ENCODE data around the gene CCND1. TPM values are rescaled to one million over a fixed set of nuclear protein-coding genes. Genes with fewer than 3 reads are reported as not detected.

CCND1 gene
- total and polyA plus RNA-seq, 9 of the 15 experiments (the other 6 are each of a cell fraction or from before 2014, with no cell fraction given), result 0.04 to 23.3 (median 3.8) TPM

DNA sequence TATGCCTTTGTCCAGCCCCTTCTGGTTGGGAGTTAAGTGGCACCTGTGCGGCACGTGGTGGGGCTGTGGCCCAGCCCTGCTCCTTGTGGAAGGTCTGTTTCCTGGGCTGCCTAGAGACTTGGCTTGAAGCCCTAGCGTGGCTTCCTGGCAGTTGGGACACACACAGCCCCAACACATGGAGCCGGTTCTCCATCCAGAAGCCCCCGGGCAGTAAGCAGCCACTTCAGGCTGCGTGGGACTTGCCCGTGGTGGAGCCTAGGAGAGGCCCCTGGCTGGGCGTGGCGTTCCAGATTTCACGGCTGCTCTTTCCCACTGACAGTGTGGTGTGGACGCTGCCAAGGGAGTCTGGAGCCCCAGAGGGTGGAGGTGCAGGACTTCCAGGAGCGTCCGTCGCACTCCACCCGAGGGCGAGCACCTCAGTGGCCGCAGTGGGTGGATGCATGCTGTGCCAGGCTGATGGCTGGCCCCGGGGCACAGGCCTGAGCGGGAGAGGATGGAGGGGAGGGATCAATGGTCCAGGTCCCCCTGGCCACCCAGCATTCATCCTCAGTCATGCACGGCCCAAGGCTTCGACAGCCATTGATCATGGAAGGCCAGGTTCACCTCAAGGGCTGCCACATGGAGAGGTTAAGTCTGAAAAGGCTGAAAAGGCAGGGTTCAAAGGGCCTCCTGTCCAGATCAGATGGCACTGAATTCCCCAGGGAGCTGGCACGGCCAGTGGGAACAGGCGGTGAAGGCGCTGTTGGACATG, 9.3 kb downstream of the CCND1 start:
- DNase-seq (ENCODE audit: extremely low read depth in 1 of 4, low spot score in 3 of 4), result no peak
- Histone ChIP-seq H3K36me3 (ENCODE audit: control insufficient read depth, insufficient read depth, low read length) (no peaks in the 10 kb centered on the region), H4K20me1 (replicated peaks; ENCODE audit: control insufficient read depth, insufficient read depth, low read length) (no peaks in the 10 kb centered on the region; the same call in none of the 2 replicates), H2AFZ (ENCODE audit: low read depth, low read length) (no peak overlapping the region), H3K9me3 (replicated peaks; ENCODE audit: control insufficient read depth, insufficient read depth, low read depth, low read length) (no peaks in the 10 kb centered on the region), H3K27ac (ENCODE audit: extremely low read depth, low read depth, low read length) (no peak overlapping the region), H3K27me3 (ENCODE audit: control insufficient read depth in 2 of 2, insufficient read depth in 2 of 2, low read length in 2 of 2) (peaks cover 0 to 6% of the 10 kb centered on the region in 2 experiments; a peak in 2 of 5 replicates), H3K9me1 (ENCODE audit: control insufficient read depth, insufficient read depth, low read length) (no peaks in the 10 kb centered on the region), H3K4me1 (replicated peaks in 1 of 2; ENCODE audit: control insufficient read depth in 2 of 2, insufficient read depth in 2 of 2, low read length in 2 of 2) (peaks cover 0 to 39% of the 10 kb centered on the region in 2 experiments; a peak in 2 of 5 replicates), H3K9ac (ENCODE audit: insufficient read depth in 1 of 2, low read depth in 2 of 2, low read length in 2 of 2) (peak overlapping the region in 1 of 2 experiments; percentile 26; a peak in 1 of 4 replicates), H3K79me2 (ENCODE audit: control insufficient read depth, insufficient read depth, low read length) (no peaks in the 10 kb centered on the region), H3K4me2 (ENCODE audit: insufficient read depth, low read length) (no peak overlapping the region), H3K4me3 (no peak overlapping the region)
- intact Hi-C loops (cut with micrococcal nuclease), result no loop called here
- ChIA-PET POLR2A (interaction anchor here (0.6 kb wide), 2 partner anchors 33 to 522 kb away, joined by 3 read pairs; no protein-coding TSS in a partner anchor), CTCF (ENCODE audit: low intra/inter-chr PET ratio) (no interaction called here)
- no peak for ATAC-seq
- WGBS (ENCODE audit: insufficient coverage, low coverage, missing lambda C conversion rate), result 63% methylated on average over 19 of the region's 24 CpGs
- BruUV-seq (replicated peaks), result no TSS peak
- no peak for TF ChIP-seq MAZ (CRISPR knock-in tag; conservative IDR thresholded peaks at IDR 0.05 in 1 of 2, IDR thresholded peaks at IDR 0.05 in 1 of 2)
- TF ChIP-seq POLR2G (IDR thresholded peaks at IDR 0.05; ENCODE audit: low read depth, low read length), result peak; percentile 48
- no peak for TF ChIP-seq NFXL1 (CRISPR knock-in tag; IDR thresholded peaks at IDR 0.05)
- no peak for TF ChIP-seq RCOR1 (IDR thresholded peaks at IDR 0.05; ENCODE audit: borderline replicate concordance in 1 of 2, low read depth in 2 of 2, low read length in 2 of 2)
- in situ Hi-C loops (cut with MboI), result loop anchor here (25.0 kb wide), 2 partner anchors 813 to 1013 kb away; partner anchors contain the start of gene CPT1A
- no peak for FAIRE-seq
